GM19397 (cell line): ENCODE results near the gene LMAN2.

Source experiments
- ATAC-seq: cut with Tn5 transposase; IDR thresholded peaks from one replicate; pipeline ENCODE4 v1.9.1; 2021; ENCODE audit warnings: mild to moderate bottlenecking, moderate library complexity; ENCODE audit not compliant: unreplicated experiment

LMAN2 gene

GRCh38 chr5:177290816-177291596 lies 60.5 kb downstream of the LMAN2 start:
- no peak for ATAC-seq

DNA sequence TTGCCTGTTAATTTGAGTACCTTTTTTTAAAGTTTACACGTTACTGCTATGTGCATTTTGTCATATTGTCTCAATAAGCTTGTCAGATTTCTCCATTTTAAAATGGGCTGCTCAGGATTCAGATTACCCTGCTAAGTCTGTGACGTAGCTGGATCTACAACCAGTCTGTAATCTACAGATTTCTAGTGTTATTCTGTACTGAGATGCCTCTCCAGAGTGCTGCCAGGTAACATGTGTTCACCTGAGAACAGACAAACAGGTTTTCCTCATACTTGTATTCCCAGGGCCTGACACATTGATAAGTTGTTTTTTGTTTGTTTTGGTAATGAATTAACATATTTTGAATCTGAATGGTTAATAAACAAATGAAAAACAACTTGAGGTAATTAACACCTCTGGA lies 63.3 kb downstream of the LMAN2 start:
- no peak for ATAC-seq
